ENCODE measurements around the gene TNFRSF13B. TPM values are rescaled to one million over a fixed set of nuclear protein-coding genes. Genes with fewer than 3 reads are reported as not detected.
A peak's percentile ranks its signal among the peaks of the same experiment; 100 is the strongest.

TNFRSF13B gene
- total and polyA plus RNA-seq, 2 experiments from 2014 or later = 0.24 TPM; not detected in 1

DNA sequence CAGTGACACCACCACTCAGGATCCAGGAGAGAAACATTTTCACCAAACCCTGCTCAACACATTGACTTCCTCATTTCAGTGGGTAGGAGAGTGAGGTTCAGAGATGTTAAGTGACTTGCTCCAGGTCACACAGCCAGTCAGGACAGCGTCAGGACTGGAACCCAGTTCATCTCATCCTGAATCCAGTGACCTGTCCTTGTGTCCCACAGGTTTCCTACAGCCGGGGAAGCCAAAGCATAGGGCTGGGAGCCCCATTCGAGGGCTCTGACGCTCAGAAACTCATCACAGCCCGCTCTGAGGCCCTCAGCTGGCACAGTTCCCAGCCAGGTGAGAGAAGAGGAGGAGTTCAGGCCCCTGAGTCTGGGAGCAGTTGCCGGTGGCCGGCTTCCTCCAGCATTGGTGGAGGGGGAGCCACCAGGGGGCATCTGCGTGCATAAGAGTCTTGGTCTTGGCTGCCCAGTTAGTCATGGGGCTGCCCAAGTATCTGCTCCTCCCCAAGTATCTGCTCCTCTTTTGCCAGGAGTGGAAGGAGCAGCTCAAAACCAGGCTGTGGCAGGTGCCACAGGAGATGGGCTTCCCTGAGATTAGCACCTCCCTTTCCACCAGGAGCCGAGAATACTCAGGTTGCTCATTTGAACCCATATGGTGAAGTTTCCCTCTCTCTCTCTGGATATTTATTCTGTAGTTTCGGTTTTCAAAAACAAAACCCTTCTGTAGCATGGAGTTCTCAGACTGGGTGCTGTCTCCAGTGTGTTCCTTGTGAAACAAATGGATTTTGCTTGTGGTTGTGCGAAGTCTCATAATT, 56.0 kb downstream of the TNFRSF13B start:
- TF ChIP-seq, protein P1, sequence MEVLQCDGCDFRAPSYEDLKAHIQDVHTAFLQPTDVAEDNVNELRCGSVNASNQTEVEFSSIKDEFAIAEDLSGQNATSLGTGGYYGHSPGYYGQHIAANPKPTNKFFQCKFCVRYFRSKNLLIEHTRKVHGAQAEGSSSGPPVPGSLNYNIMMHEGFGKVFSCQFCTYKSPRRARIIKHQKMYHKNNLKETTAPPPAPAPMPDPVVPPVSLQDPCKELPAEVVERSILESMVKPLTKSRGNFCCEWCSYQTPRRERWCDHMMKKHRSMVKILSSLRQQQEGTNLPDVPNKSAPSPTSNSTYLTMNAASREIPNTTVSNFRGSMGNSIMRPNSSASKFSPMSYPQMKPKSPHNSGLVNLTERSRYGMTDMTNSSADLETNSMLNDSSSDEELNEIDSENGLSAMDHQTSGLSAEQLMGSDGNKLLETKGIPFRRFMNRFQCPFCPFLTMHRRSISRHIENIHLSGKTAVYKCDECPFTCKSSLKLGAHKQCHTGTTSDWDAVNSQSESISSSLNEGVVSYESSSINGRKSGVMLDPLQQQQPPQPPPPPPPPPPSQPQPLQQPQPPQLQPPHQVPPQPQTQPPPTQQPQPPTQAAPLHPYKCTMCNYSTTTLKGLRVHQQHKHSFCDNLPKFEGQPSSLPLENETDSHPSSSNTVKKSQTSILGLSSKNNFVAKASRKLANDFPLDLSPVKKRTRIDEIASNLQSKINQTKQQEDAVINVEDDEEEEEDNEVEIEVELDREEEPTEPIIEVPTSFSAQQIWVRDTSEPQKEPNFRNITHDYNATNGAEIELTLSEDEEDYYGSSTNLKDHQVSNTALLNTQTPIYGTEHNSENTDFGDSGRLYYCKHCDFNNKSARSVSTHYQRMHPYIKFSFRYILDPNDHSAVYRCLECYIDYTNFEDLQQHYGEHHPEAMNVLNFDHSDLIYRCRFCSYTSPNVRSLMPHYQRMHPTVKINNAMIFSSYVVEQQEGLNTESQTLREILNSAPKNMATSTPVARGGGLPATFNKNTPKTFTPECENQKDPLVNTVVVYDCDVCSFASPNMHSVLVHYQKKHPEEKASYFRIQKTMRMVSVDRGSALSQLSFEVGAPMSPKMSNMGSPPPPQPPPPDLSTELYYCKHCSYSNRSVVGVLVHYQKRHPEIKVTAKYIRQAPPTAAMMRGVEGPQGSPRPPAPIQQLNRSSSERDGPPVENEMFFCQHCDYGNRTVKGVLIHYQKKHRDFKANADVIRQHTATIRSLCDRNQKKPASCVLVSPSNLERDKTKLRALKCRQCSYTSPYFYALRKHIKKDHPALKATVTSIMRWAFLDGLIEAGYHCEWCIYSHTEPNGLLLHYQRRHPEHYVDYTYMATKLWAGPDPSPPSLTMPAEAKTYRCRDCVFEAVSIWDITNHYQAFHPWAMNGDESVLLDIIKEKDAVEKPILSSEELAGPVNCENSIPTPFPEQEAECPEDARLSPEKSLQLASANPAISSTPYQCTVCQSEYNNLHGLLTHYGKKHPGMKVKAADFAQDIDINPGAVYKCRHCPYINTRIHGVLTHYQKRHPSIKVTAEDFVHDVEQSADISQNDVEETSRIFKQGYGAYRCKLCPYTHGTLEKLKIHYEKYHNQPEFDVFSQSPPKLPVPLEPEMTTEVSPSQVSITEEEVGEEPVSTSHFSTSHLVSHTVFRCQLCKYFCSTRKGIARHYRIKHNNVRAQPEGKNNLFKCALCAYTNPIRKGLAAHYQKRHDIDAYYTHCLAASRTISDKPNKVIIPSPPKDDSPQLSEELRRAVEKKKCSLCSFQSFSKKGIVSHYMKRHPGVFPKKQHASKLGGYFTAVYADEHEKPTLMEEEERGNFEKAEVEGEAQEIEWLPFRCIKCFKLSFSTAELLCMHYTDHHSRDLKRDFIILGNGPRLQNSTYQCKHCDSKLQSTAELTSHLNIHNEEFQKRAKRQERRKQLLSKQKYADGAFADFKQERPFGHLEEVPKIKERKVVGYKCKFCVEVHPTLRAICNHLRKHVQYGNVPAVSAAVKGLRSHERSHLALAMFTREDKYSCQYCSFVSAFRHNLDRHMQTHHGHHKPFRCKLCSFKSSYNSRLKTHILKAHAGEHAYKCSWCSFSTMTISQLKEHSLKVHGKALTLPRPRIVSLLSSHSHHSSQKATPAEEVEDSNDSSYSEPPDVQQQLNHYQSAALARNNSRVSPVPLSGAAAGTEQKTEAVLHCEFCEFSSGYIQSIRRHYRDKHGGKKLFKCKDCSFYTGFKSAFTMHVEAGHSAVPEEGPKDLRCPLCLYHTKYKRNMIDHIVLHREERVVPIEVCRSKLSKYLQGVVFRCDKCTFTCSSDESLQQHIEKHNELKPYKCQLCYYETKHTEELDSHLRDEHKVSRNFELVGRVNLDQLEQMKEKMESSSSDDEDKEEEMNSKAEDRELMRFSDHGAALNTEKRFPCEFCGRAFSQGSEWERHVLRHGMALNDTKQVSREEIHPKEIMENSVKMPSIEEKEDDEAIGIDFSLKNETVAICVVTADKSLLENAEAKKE (CRISPR knock-in tag; IDR thresholded peaks at IDR 0.05) = peak; percentile 51
- TF ChIP-seq, protein P2, sequence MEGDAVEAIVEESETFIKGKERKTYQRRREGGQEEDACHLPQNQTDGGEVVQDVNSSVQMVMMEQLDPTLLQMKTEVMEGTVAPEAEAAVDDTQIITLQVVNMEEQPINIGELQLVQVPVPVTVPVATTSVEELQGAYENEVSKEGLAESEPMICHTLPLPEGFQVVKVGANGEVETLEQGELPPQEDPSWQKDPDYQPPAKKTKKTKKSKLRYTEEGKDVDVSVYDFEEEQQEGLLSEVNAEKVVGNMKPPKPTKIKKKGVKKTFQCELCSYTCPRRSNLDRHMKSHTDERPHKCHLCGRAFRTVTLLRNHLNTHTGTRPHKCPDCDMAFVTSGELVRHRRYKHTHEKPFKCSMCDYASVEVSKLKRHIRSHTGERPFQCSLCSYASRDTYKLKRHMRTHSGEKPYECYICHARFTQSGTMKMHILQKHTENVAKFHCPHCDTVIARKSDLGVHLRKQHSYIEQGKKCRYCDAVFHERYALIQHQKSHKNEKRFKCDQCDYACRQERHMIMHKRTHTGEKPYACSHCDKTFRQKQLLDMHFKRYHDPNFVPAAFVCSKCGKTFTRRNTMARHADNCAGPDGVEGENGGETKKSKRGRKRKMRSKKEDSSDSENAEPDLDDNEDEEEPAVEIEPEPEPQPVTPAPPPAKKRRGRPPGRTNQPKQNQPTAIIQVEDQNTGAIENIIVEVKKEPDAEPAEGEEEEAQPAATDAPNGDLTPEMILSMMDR (conservative IDR thresholded peaks at IDR 0.05; ENCODE audit: low read depth in 2 of 2) = peak; percentile 57 to 71
- no peak for TF ChIP-seq ZNF331 (CRISPR knock-in tag; IDR thresholded peaks at IDR 0.05; ENCODE audit: low read depth)
- peak; percentile 84 for DNase-seq (ENCODE audit: low spot score)
- Histone ChIP-seq H3K27ac (ENCODE audit: low read depth) (no peak overlapping the region), H4K20me1 (replicated peaks; ENCODE audit: insufficient read depth) (no peaks in the 10 kb centered on the region), H3K27me3 (ENCODE audit: insufficient read depth) (no peaks in the 10 kb centered on the region), H3K4me2 (no peak overlapping the region), H3K79me2 (replicated peaks; ENCODE audit: insufficient read depth) (no peaks in the 10 kb centered on the region), H3K4me1 (ENCODE audit: insufficient read depth) (no peaks in the 10 kb centered on the region), H3K36me3 (ENCODE audit: insufficient read depth) (no peaks in the 10 kb centered on the region), H3K4me3 (no peak overlapping the region), H3F3A (replicated peaks; ENCODE audit: low read depth) (no peaks in the 10 kb centered on the region), H2AFZ (no peak overlapping the region), H3K9me2 (ENCODE audit: insufficient read depth) (no peaks in the 10 kb centered on the region)
- H3K27ac Mint-ChIP-seq = no peak overlapping the region
- H3K9me3 Mint-ChIP-seq = no peaks in the 10 kb centered on the region
- H3K4me1 Mint-ChIP-seq = peaks cover 3% of the 10 kb centered on the region; the same call in 1 of the 3 replicates
- H3K4me3 Mint-ChIP-seq = no peak overlapping the region
- ATAC-seq = peak; percentile 85
- H3K27me3 Mint-ChIP-seq (ENCODE audit: insufficient read depth, low read depth, poor library complexity) = peaks cover 3% of the 10 kb centered on the region
- no peaks in the 10 kb centered on the region; the same call in 2 of the 3 replicates for H3K36me3 Mint-ChIP-seq (ENCODE audit: low read depth)
